NCI-H1930 (cell line): ENCODE measurements around the gene WNT7B.

Experiments
- DNase-seq, 2 experiments: peaks; one replicate each; lab custom pipeline; 2025; lab: John Stamatoyannopoulos, UW

Gene WNT7B

DNA sequence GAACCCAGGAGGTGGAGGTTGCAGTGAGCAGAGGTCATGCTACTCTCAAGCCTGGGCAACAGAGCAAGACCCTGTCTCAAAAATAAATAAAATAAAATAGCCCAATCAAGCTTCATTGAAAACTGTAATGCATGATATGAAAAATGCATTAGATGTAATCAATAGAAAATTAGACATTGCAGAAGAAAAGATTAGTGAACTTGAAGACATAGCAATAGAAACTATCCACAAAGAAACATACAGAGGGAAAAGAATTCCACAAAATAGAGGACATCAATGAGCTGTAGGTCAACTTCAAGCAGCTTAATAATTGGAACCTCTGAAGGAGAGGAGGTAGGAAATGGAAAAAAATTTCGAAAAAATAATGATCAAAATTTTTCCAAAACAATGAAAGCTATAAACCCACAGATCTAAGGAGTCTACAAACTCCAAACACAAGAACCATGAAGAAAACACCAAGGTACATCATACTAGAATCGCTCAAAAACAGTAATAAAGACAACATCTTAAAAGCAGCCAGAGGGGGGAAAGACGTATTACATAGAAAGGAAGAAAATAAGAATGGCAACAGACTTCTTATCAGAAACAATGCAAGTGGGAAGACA is 104.2 kb downstream of the WNT7B start:
- DNase-seq = no peak

DNA sequence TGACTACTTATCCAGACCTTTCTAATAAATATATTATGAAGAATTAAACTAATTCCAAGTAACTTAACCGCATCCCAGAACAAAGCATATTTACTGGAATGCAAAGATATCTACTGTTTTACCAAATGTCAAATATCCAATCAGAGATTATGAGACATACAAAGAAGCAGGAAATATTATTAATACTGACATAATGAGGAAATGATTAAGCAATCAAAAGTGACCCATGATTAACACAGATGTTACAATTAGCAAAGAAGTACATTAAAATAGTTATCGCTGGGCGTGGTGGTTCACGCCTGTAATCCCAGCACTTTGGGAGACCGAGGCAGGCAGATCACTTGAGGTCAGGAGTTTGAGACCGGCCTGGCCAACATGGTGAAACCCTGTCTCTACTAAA is 105.2 kb downstream of the WNT7B start:
- DNase-seq = no peak
